Chondrocyte (in vitro differentiated cells): ENCODE data around the gene MND1. TPM values are rescaled to one million over a fixed set of nuclear protein-coding genes. Genes with fewer than 3 reads are reported as not detected.

ENCODE experiments used
- DNase-seq: peaks from one replicate; pipeline ENCODE4 v3.0.0; 2021; ENCODE audit warnings: mixed read lengths, low spot score
- H3K27ac Mint-ChIP-seq: one replicate; pipeline ENCODE4 v1.8.0; 2021; ENCODE audit warnings: mild to moderate bottlenecking, moderate library complexity, mixed read lengths; ENCODE audit not compliant: unreplicated experiment
- H3K27me3 Mint-ChIP-seq: 2 replicates; pipeline ENCODE4 v1.8.0; 2021; ENCODE audit warnings: low read depth, mixed read lengths
- H3K36me3 Mint-ChIP-seq: 2 replicates; pipeline ENCODE4 v1.8.0; 2021; ENCODE audit warnings: low read depth, mixed read lengths
- H3K4me1 Mint-ChIP-seq: 2 replicates; pipeline ENCODE4 v1.8.0; 2021; ENCODE audit warnings: low read depth, mild to moderate bottlenecking, mixed read lengths
- H3K4me3 Mint-ChIP-seq: one replicate; pipeline ENCODE4 v1.8.0; 2021; ENCODE audit warnings: mild to moderate bottlenecking, moderate library complexity, mixed read lengths; ENCODE audit not compliant: unreplicated experiment
- H3K9me3 Mint-ChIP-seq: 2 replicates; pipeline ENCODE4 v1.8.0; 2021; ENCODE audit warnings: low read depth, mixed read lengths
- total RNA-seq: library from RNA; stranded (reverse); gene quantifications from 3 replicates; pipeline ENCODE4 v1.2.1, GENCODE V29; 2021
- TF ChIP-seq, protein P1 (sequence below): fragments of 200-600 bp; sonication (generic); IDR thresholded peaks from 2 replicates; pipeline ENCODE4 v1.5.0; 2021; ENCODE audit warnings: antibody characterized with exemption, mild to moderate bottlenecking, moderate library complexity

MND1 gene
- total RNA-seq, 1 donor from 2014 or later, result 0.90 TPM

DNA sequence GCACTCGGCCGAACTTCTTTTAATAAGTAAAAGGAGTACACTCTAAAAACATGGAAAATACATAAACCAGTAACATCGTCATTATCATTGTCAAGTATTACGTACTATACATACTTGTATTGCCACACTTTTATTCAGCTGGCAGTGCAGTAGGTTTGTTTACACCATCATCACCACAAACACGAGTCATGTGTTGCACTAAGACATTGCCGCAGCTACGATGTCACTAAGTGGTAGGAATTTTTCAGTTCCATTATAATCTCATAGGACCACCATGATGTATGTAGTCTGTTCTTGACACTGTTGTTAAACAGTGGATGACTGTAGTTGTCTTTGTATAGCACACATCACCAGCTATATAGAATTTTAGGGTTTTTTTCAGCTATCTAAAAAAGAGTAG lies 73.6 kb downstream of the MND1 start:
- H3K9me3 Mint-ChIP-seq, result no peaks in the 10 kb centered on the region
- H3K27me3 Mint-ChIP-seq, result no peaks in the 10 kb centered on the region
- no peak overlapping the region for H3K4me3 Mint-ChIP-seq
- TF ChIP-seq, protein P1, sequence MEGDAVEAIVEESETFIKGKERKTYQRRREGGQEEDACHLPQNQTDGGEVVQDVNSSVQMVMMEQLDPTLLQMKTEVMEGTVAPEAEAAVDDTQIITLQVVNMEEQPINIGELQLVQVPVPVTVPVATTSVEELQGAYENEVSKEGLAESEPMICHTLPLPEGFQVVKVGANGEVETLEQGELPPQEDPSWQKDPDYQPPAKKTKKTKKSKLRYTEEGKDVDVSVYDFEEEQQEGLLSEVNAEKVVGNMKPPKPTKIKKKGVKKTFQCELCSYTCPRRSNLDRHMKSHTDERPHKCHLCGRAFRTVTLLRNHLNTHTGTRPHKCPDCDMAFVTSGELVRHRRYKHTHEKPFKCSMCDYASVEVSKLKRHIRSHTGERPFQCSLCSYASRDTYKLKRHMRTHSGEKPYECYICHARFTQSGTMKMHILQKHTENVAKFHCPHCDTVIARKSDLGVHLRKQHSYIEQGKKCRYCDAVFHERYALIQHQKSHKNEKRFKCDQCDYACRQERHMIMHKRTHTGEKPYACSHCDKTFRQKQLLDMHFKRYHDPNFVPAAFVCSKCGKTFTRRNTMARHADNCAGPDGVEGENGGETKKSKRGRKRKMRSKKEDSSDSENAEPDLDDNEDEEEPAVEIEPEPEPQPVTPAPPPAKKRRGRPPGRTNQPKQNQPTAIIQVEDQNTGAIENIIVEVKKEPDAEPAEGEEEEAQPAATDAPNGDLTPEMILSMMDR, result no peak
- H3K4me1 Mint-ChIP-seq, result peaks cover 13% of the 10 kb centered on the region
- H3K27ac Mint-ChIP-seq, result no peak overlapping the region
- no peak for DNase-seq
- H3K36me3 Mint-ChIP-seq, result no peaks in the 10 kb centered on the region

GRCh38 chr4:153418558-153418957 lies 74.1 kb downstream of the MND1 start:
- DNase-seq, result no peak
- TF ChIP-seq, protein P1, result no peak
- no peaks in the 10 kb centered on the region for H3K27me3 Mint-ChIP-seq
- H3K4me1 Mint-ChIP-seq, result peaks cover 10% of the 10 kb centered on the region
- H3K4me3 Mint-ChIP-seq, result no peak overlapping the region
- no peak overlapping the region for H3K27ac Mint-ChIP-seq
- no peaks in the 10 kb centered on the region for H3K36me3 Mint-ChIP-seq
- no peaks in the 10 kb centered on the region for H3K9me3 Mint-ChIP-seq

DNA sequence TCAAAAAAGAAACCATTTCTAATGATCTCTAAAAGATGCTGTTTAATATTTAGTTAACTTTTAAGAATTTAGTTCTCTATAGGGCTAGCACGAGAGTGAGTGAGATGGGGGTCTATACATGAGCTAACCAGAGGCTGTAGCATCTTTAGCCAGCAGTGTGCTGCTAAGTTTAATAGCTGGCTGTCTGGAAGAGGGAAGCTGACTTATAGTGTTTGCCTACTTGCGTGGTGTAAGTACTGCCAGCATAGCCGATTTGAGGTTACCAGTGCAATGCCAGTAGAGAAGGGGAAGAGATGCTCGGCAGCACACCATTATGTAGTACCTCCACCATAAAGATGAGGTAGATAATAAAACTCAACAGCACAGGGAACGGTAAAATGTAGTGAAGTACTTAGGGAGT lies 74.5 kb downstream of the MND1 start:
- Mint-ChIP-seq H3K27me3 (no peaks in the 10 kb centered on the region), H3K4me3 (no peak overlapping the region), H3K36me3 (no peaks in the 10 kb centered on the region), H3K9me3 (no peaks in the 10 kb centered on the region), H3K27ac (no peak overlapping the region), H3K4me1 (peaks cover 5% of the 10 kb centered on the region)
- DNase-seq, result no peak
- TF ChIP-seq, protein P1, result no peak

- H3K4me3 Mint-ChIP-seq, result no peak overlapping the region
- H3K36me3 Mint-ChIP-seq, result no peaks in the 10 kb centered on the region
- no peaks in the 10 kb centered on the region for H3K27me3 Mint-ChIP-seq
- H3K27ac Mint-ChIP-seq, result no peak overlapping the region
- TF ChIP-seq, protein P1, result no peak
- no peaks in the 10 kb centered on the region for H3K9me3 Mint-ChIP-seq
- peaks cover 5% of the 10 kb centered on the region for H3K4me1 Mint-ChIP-seq
- DNase-seq, result no peak
Observed at GRCh38 chr4:153419673-153420278, 75.3 kb downstream of the MND1 start.

GRCh38 chr4:153420361-153420760 lies 75.9 kb downstream of the MND1 start:
- Mint-ChIP-seq H3K27me3 (no peaks in the 10 kb centered on the region), H3K36me3 (no peaks in the 10 kb centered on the region), H3K27ac (no peak overlapping the region), H3K9me3 (no peaks in the 10 kb centered on the region), H3K4me1 (peaks cover 5% of the 10 kb centered on the region), H3K4me3 (no peak overlapping the region)
- DNase-seq, result no peak
- TF ChIP-seq, protein P1, result no peak
